NCI-H524 (cell line): ENCODE results near the gene ZFP28.

Experiments
- DNase-seq, 2 experiments: peaks; one replicate each; lab custom pipeline; 2025; lab: John Stamatoyannopoulos, UW

ZFP28 gene

GRCh38 chr19:56595548-56595899, 56.8 kb downstream of the ZFP28 start:
- DNase-seq = no peak

- no peak for DNase-seq
These were observed 57.9 kb downstream of the ZFP28 start for GRCh38 chr19:56596676-56597075.

- DNase-seq = no peak
These were observed 58.9 kb downstream of the ZFP28 start for GRCh38 chr19:56597696-56598095.

GRCh38 chr19:56601375-56601774, 62.6 kb downstream of the ZFP28 start:
- DNase-seq = no peak

- DNase-seq = no peak
These were observed 65.1 kb downstream of the ZFP28 start for GRCh38 chr19:56603829-56604228.
